Measurements from ENCODE around the gene ZNF521.

ZNF521 gene

GRCh38 chr18:25291150-25291549 lies 60.8 kb downstream of the ZNF521 start:
- TF ChIP-seq CTCF (IDR thresholded peaks at IDR 0.05; ENCODE audit: low read depth, low read length) = no peak
- DNase-seq = no peak
- Histone ChIP-seq H3K36me3 (no peaks in the 10 kb centered on the region), H3K9me3 (no peaks in the 10 kb centered on the region), H3K27me3 (no peaks in the 10 kb centered on the region), H3K4me3 (ENCODE audit: low read depth, low read length) (no peak overlapping the region), H3K4me1 (no peaks in the 10 kb centered on the region)

GRCh38 chr18:25289001-25289631 lies 62.9 kb downstream of the ZNF521 start:
- Histone ChIP-seq H3K36me3 (no peaks in the 10 kb centered on the region), H3K27me3 (no peaks in the 10 kb centered on the region), H3K4me3 (ENCODE audit: low read depth, low read length) (no peak overlapping the region), H3K4me1 (no peaks in the 10 kb centered on the region), H3K9me3 (no peaks in the 10 kb centered on the region)
- no peak for DNase-seq
- no peak for TF ChIP-seq CTCF (IDR thresholded peaks at IDR 0.05; ENCODE audit: low read depth, low read length)

- no peaks in the 10 kb centered on the region for H3K36me3 ChIP-seq
- H3K9me3 ChIP-seq = no peaks in the 10 kb centered on the region
- no peak for DNase-seq
- H3K4me1 ChIP-seq = no peaks in the 10 kb centered on the region
- no peak overlapping the region for H3K4me3 ChIP-seq (ENCODE audit: low read depth, low read length)
- H3K27me3 ChIP-seq = no peaks in the 10 kb centered on the region
- no peak for TF ChIP-seq CTCF (IDR thresholded peaks at IDR 0.05; ENCODE audit: low read depth, low read length)
These were observed 63.5 kb downstream of the ZNF521 start for GRCh38 chr18:25288340-25288938.

GRCh38 chr18:25287106-25287505 lies 64.9 kb downstream of the ZNF521 start:
- H3K9me3 ChIP-seq = no peaks in the 10 kb centered on the region
- H3K4me3 ChIP-seq (ENCODE audit: low read depth, low read length) = no peak overlapping the region
- no peaks in the 10 kb centered on the region for H3K4me1 ChIP-seq
- H3K27me3 ChIP-seq = no peaks in the 10 kb centered on the region
- DNase-seq = no peak
- no peaks in the 10 kb centered on the region for H3K36me3 ChIP-seq
- TF ChIP-seq CTCF (IDR thresholded peaks at IDR 0.05; ENCODE audit: low read depth, low read length) = no peak

- Histone ChIP-seq H3K4me3 (ENCODE audit: low read depth, low read length) (no peak overlapping the region), H3K4me1 (no peaks in the 10 kb centered on the region), H3K9me3 (no peaks in the 10 kb centered on the region), H3K36me3 (no peaks in the 10 kb centered on the region), H3K27me3 (no peaks in the 10 kb centered on the region)
- DNase-seq = no peak
- TF ChIP-seq CTCF (IDR thresholded peaks at IDR 0.05; ENCODE audit: low read depth, low read length) = no peak
These were observed 67.0 kb downstream of the ZNF521 start for GRCh38 chr18:25284861-25285550.

GRCh38 chr18:25284281-25284680 lies 67.7 kb downstream of the ZNF521 start:
- DNase-seq = no peak
- no peaks in the 10 kb centered on the region for H3K9me3 ChIP-seq
- no peaks in the 10 kb centered on the region for H3K27me3 ChIP-seq
- H3K4me3 ChIP-seq (ENCODE audit: low read depth, low read length) = no peak overlapping the region
- H3K4me1 ChIP-seq = no peaks in the 10 kb centered on the region
- no peaks in the 10 kb centered on the region for H3K36me3 ChIP-seq
- TF ChIP-seq CTCF (IDR thresholded peaks at IDR 0.05; ENCODE audit: low read depth, low read length) = no peak

All from BE2C (cell line).